Fibroblast of lung (primary cell): Measurements from ENCODE around the gene MAML2. TPM values are rescaled to one million over a fixed set of nuclear protein-coding genes. Genes with fewer than 3 reads are reported as not detected.

Source experiments
- DNase-seq, 2 donors: peaks; one replicate each; pipeline versions ENCODE4 v3.0.0 to v3.0.0-alpha.2; 2010; ENCODE audit warnings: low read depth in 2 of 2
- H2AFZ ChIP-seq: 2 replicates; pipeline ENCODE4 v1.5.1; 2012; ENCODE audit warnings: low read length, control low read depth, inconsistent platforms
- H3K27ac ChIP-seq: 2 replicates; pipeline ENCODE4 v1.5.1; 2011; ENCODE audit warnings: low read length, control low read depth; ENCODE audit not compliant: insufficient read depth
- H3K27me3 ChIP-seq: 2 replicates; pipeline ENCODE4 v1.5.1; 2011; ENCODE audit warnings: mild to moderate bottlenecking, low read length; ENCODE audit not compliant: control insufficient read depth, insufficient read depth
- H3K36me3 ChIP-seq: 2 replicates; pipeline ENCODE4 v1.5.1; 2011; ENCODE audit warnings: low read length; ENCODE audit not compliant: control insufficient read depth, insufficient read depth
- H3K4me1 ChIP-seq: 2 replicates; pipeline ENCODE4 v1.5.1; 2011; ENCODE audit warnings: low read length; ENCODE audit not compliant: control insufficient read depth, insufficient read depth; ENCODE audit errors: extremely low read depth
- H3K4me2 ChIP-seq: 2 replicates; pipeline ENCODE4 v1.5.1; 2011; ENCODE audit warnings: low read length, control low read depth; ENCODE audit not compliant: insufficient read depth; ENCODE audit errors: extremely low read depth
- H3K4me3 ChIP-seq, 4 experiments: fragments of 200-600 bp in 1 of 4; sonication (generic) in 1 of 4; replicated peaks in 1 of 4; 2 replicates each; pipeline ENCODE4 v1.5.1; 2011 to 2016; ENCODE audit warnings: low read length in 4 of 4, low read depth in 3 of 4, mild to moderate bottlenecking in 3 of 4, control low read depth in 2 of 4, inconsistent platforms in 1 of 4, mixed read lengths in 1 of 4; ENCODE audit not compliant: insufficient read depth in 1 of 4; ENCODE audit errors: control extremely low read depth in 1 of 4
- H3K79me2 ChIP-seq: 2 replicates; pipeline ENCODE4 v1.5.1; 2012; ENCODE audit warnings: mild to moderate bottlenecking, low read length, inconsistent platforms; ENCODE audit not compliant: control insufficient read depth, insufficient read depth
- H3K9ac ChIP-seq: 2 replicates; pipeline ENCODE4 v1.5.1; 2011; ENCODE audit warnings: mild to moderate bottlenecking, low read length, control low read depth; ENCODE audit not compliant: insufficient read depth
- H3K9me3 ChIP-seq: 2 replicates; pipeline ENCODE4 v1.5.1; 2012; ENCODE audit warnings: low read depth, low read length; ENCODE audit not compliant: control insufficient read depth, insufficient read depth
- H4K20me1 ChIP-seq: 2 replicates; pipeline ENCODE4 v1.5.1; 2011; ENCODE audit warnings: low read length; ENCODE audit not compliant: control insufficient read depth, insufficient read depth; ENCODE audit errors: extremely low read depth
- EZH2 ChIP-seq: IDR thresholded peaks from 2 replicates; pipeline ENCODE4 v1.5.1; 2012; ENCODE audit warnings: low read length, control low read depth, mild to moderate bottlenecking; ENCODE audit errors: missing control alignments
- polyA plus RNA-seq, 2 donors: library from polyadenylated mRNA; depleted of rRNA in 1 of 2; stranded (reverse) in 1 of 2; unstranded in 1 of 2; fragments of >200 nt; gene quantifications; 2 replicates each; pipeline ENCODE4 v1.2.1, GENCODE V29; 2011 to 2012; ENCODE audit warnings: missing spikeins in 1 of 2
- total RNA-seq: library from RNA; depleted of rRNA; stranded (reverse); fragments of >200 nt; gene quantifications from 2 replicates; pipeline ENCODE4 v1.2.1, GENCODE V29; 2014
- TF ChIP-seq, protein P1 (sequence below), 2 donors: IDR thresholded peaks in 1 of 2; conservative IDR thresholded peaks in 1 of 2; 1 replicate in 1 of 2; 2 replicates in 1 of 2; pipeline ENCODE4 v1.5.1; 2011 to 2012; ENCODE audit warnings: low read length in 2 of 2, control low read depth in 1 of 2, inconsistent platforms in 1 of 2, low read depth in 1 of 2, mild to moderate bottlenecking in 1 of 2

The MAML2 gene
- total and polyA plus RNA-seq, 2 donors (not counting 1 experiment from before 2014, with no cell fraction given), result 13.0 to 19.0 TPM

DNA sequence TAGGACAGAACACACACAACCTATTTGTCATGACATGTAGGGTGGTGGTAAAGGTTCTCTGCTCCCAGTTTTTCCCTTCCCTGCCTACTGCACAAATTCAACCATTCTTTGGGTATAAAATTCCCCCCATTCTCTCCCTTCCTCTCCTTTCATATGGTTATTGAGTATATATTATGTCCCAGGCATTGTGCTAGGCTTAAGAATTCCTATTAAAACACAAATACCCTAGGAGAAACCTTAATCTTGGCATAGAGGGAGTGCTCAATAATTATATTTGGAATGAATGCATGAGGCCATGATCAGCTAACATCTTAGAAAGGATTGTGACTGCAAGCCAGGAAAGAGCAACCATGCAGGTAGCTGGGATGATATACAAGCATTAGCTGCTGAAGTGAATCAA lies 298.7 kb downstream of the MAML2 start:
- Histone ChIP-seq H3K9me3 (no peaks in the 10 kb centered on the region), H3K4me1 (peaks cover 9% of the 10 kb centered on the region), H3K9ac (no peak overlapping the region), H4K20me1 (no peaks in the 10 kb centered on the region), H3K4me2 (no peak overlapping the region), H3K27ac (no peak overlapping the region), H3K79me2 (no peaks in the 10 kb centered on the region), H3K36me3 (no peaks in the 10 kb centered on the region), H2AFZ (no peak overlapping the region), H3K4me3 (no peak overlapping the region), H3K27me3 (no peaks in the 10 kb centered on the region)
- TF ChIP-seq, protein P1, sequence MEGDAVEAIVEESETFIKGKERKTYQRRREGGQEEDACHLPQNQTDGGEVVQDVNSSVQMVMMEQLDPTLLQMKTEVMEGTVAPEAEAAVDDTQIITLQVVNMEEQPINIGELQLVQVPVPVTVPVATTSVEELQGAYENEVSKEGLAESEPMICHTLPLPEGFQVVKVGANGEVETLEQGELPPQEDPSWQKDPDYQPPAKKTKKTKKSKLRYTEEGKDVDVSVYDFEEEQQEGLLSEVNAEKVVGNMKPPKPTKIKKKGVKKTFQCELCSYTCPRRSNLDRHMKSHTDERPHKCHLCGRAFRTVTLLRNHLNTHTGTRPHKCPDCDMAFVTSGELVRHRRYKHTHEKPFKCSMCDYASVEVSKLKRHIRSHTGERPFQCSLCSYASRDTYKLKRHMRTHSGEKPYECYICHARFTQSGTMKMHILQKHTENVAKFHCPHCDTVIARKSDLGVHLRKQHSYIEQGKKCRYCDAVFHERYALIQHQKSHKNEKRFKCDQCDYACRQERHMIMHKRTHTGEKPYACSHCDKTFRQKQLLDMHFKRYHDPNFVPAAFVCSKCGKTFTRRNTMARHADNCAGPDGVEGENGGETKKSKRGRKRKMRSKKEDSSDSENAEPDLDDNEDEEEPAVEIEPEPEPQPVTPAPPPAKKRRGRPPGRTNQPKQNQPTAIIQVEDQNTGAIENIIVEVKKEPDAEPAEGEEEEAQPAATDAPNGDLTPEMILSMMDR (conservative IDR thresholded peaks at IDR 0.05 in 1 of 2, IDR thresholded peaks at IDR 0.05 in 1 of 2; ENCODE audit: low read depth in 1 of 2, low read length in 2 of 2), result no peak
- no peak for TF ChIP-seq EZH2
- DNase-seq, result no peak

DNA sequence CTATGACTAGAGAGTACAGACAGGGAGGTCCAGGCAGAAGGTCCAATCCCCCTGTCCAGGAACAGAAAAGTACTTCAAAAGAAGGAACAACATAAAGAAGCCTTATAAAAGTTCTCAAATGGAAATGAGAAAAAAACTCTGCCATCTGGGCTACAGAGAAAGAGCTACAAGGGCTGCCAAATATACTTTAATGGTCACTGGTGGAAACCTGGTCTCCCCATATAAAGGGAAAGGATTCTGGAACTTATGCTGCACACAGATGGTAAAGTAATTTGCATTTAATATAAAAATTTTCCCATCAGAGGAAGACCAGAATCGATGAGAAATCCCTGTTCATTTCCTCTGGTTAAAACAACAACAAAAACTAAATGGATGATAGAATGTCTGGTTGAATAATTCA lies 299.7 kb downstream of the MAML2 start:
- Histone ChIP-seq H2AFZ (no peak overlapping the region), H3K9me3 (no peaks in the 10 kb centered on the region), H3K27ac (no peak overlapping the region), H3K4me2 (no peak overlapping the region), H3K9ac (no peak overlapping the region), H3K27me3 (no peaks in the 10 kb centered on the region), H3K36me3 (no peaks in the 10 kb centered on the region), H3K4me1 (peaks cover 9% of the 10 kb centered on the region), H3K4me3 (no peak overlapping the region), H3K79me2 (no peaks in the 10 kb centered on the region), H4K20me1 (no peaks in the 10 kb centered on the region)
- TF ChIP-seq, protein P1 (conservative IDR thresholded peaks at IDR 0.05 in 1 of 2, IDR thresholded peaks at IDR 0.05 in 1 of 2; ENCODE audit: low read depth in 1 of 2, low read length in 2 of 2), result no peak
- TF ChIP-seq EZH2, result no peak
- no peak for DNase-seq

DNA sequence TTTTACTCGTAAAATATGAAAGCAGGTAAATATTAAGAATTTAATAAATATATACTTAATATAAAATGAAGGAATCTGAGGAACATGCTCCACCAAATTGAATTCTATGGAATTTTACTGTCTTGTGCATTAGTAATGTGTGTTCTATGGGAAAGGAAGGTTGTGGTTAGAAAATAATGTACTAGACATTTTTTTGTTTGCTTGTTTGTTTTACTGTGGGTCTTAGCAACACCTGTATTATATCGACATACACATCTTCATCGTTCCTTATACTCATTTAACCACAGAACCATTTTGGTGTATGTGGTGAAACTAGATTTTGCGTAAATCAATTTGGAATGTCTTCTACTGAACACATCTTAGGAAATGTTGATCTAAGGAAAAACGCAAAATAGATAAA lies 304.9 kb downstream of the MAML2 start:
- H2AFZ ChIP-seq, result no peak overlapping the region
- H4K20me1 ChIP-seq, result no peaks in the 10 kb centered on the region
- no peak overlapping the region for H3K4me3 ChIP-seq
- peaks cover 2% of the 10 kb centered on the region for H3K4me1 ChIP-seq
- H3K9ac ChIP-seq, result no peak overlapping the region
- no peaks in the 10 kb centered on the region for H3K79me2 ChIP-seq
- H3K36me3 ChIP-seq, result no peaks in the 10 kb centered on the region
- no peaks in the 10 kb centered on the region for H3K9me3 ChIP-seq
- no peak overlapping the region for H3K4me2 ChIP-seq
- H3K27me3 ChIP-seq, result no peaks in the 10 kb centered on the region
- H3K27ac ChIP-seq, result no peak overlapping the region
- DNase-seq, result no peak
- no peak for TF ChIP-seq EZH2
- TF ChIP-seq, protein P1 (conservative IDR thresholded peaks at IDR 0.05 in 1 of 2, IDR thresholded peaks at IDR 0.05 in 1 of 2; ENCODE audit: low read depth in 1 of 2, low read length in 2 of 2), result no peak
